PC-3 (cell line): ENCODE measurements around the gene ZYX. TPM values are rescaled to one million over a fixed set of nuclear protein-coding genes. Genes with fewer than 3 reads are reported as not detected.
"Not testable (repeated sequence)": the region's sequence is repeated elsewhere in the genome, so short reads cannot be mapped to it uniquely, and the experiment has no call there.

ENCODE experiments used
- ATAC-seq: fragments of 200-7000 bp; cut with Tn5 transposase; 2 replicates; pipeline ENCODE4 v1.9.1; 2020; ENCODE audit warnings: mild to moderate bottlenecking, moderate library complexity
- BruUV-seq: library from RNA; stranded (reverse); fragments of 400-500 nt; replicated peaks from 2 replicates; lab custom pipeline; 2021; lab: Mats Ljungman, UMichigan
- CTCF ChIA-PET: fragments of 300-600 bp; sonication (Branson Sonifier 250); formaldehyde crosslinking; loops from one replicate; lab custom pipeline; 2022; ENCODE audit warnings: antibody characterized with exemption; lab: Charles Lee
- POLR2A ChIA-PET: fragments of 300-600 bp; sonication (Branson Sonifier 250); formaldehyde crosslinking; loops from one replicate; lab custom pipeline; 2022; ENCODE audit warnings: antibody characterized with exemption; ENCODE audit not compliant: unreplicated experiment; lab: Charles Lee
- DNase-seq: peaks from one replicate; pipeline ENCODE4 v3.0.0-alpha.2; 2015
- H2AFZ ChIP-seq: fragments of 300-600 bp; sonication (generic); 2 replicates; pipeline ENCODE4 v1.6.0; 2016; ENCODE audit warnings: antibody characterized with exemption, low read length
- H3F3A ChIP-seq: fragments of 300-600 bp; sonication (generic); one replicate; pipeline ENCODE4 v1.6.0; 2017; ENCODE audit warnings: antibody characterized with exemption, low read length, control low read depth, mild to moderate bottlenecking; ENCODE audit not compliant: unreplicated experiment
- H3K27ac ChIP-seq: fragments of 300-600 bp; sonication (generic); 2 replicates; pipeline ENCODE4 v1.5.1; 2016; ENCODE audit warnings: mild to moderate bottlenecking, low read length
- H3K27me3 ChIP-seq: fragments of 300-600 bp; sonication (generic); 2 replicates; pipeline ENCODE4 v1.6.1; 2016; ENCODE audit warnings: low read length, mixed read lengths
- H3K36me3 ChIP-seq: fragments of 300-600 bp; sonication (generic); 2 replicates; pipeline ENCODE4 v1.6.1; 2016; ENCODE audit warnings: low read depth, mixed run types, low read length, mixed read lengths
- H3K4me1 ChIP-seq: fragments of 300-600 bp; sonication (generic); 2 replicates; pipeline ENCODE4 v1.5.1; 2016; ENCODE audit warnings: low read length; ENCODE audit not compliant: insufficient read depth
- H3K4me2 ChIP-seq: fragments of 300-600 bp; sonication (generic); 2 replicates; pipeline ENCODE4 v1.6.0; 2016; ENCODE audit warnings: low read length
- H3K4me3 ChIP-seq: fragments of 300-600 bp; sonication (generic); 2 replicates; pipeline ENCODE4 v1.5.1; 2016; ENCODE audit warnings: mild to moderate bottlenecking, low read length, mixed read lengths
- H3K79me2 ChIP-seq: fragments of 300-600 bp; sonication (generic); 2 replicates; pipeline ENCODE4 v1.6.1; 2017; ENCODE audit warnings: low read length, mixed read lengths
- H3K9ac ChIP-seq: fragments of 300-600 bp; sonication (generic); 2 replicates; pipeline ENCODE4 v1.6.0; 2016; ENCODE audit warnings: mild to moderate bottlenecking, low read length
- H3K9me2 ChIP-seq: fragments of 300-600 bp; sonication (generic); replicated peaks from 2 replicates; pipeline ENCODE4 v1.6.1; 2016; ENCODE audit warnings: mixed run types, low read length, mixed read lengths
- H3K9me3 ChIP-seq: fragments of 300-600 bp; sonication (generic); 2 replicates; pipeline ENCODE4 v1.6.1; 2016; ENCODE audit warnings: low read length, mixed read lengths
- H4K20me1 ChIP-seq: fragments of 300-600 bp; sonication (generic); 2 replicates; pipeline ENCODE4 v1.6.1; 2016; ENCODE audit warnings: low read length, mixed read lengths
- CTCF ChIP-seq: fragments of 300-600 bp; sonication (generic); conservative IDR thresholded peaks from 2 replicates; pipeline ENCODE4 v1.5.1; 2017; ENCODE audit warnings: antibody characterized with exemption, low read depth, mild to moderate bottlenecking, low read length
- EZH2 ChIP-seq: fragments of 300-600 bp; sonication (generic); IDR thresholded peaks from one replicate; pipeline ENCODE4 v1.6.1; 2017; ENCODE audit warnings: antibody characterized with exemption, mild to moderate bottlenecking, low read length; ENCODE audit not compliant: unreplicated experiment
- EZH2phosphoT487 ChIP-seq: fragments of 300-600 bp; sonication (generic); IDR thresholded peaks from 2 replicates; pipeline ENCODE4 v1.6.1; 2018; ENCODE audit warnings: mild to moderate bottlenecking, antibody characterized with exemption, low read length, borderline replicate concordance
- intact Hi-C: fragments of 100-400 bp; cut with micrococcal nuclease; formaldehyde crosslinking; loops from 2 replicates; pipeline ENCODE4 v1.9.0; 2023
- total RNA-seq: library from RNA; depleted of rRNA; stranded (reverse); fragments of >200 nt; gene quantifications from 2 replicates; pipeline ENCODE4 v1.2.3, GENCODE V29; 2014

Gene ZYX
- total RNA-seq, 1 experiment from 2014 or later, result 108 TPM

GRCh38 chr7:143399642-143400041 lies 18.5 kb downstream of the ZYX start:
- Histone ChIP-seq H3K9me3 (no peaks in the 10 kb centered on the region), H3K79me2 (no peaks in the 10 kb centered on the region), H3K9ac (no peak overlapping the region), H3K9me2 (no peaks in the 10 kb centered on the region), H3K4me2 (no peak overlapping the region), H3F3A (no peaks in the 10 kb centered on the region), H3K4me1 (no peaks in the 10 kb centered on the region), H2AFZ (no peak overlapping the region), H3K27ac (no peak overlapping the region), H4K20me1 (no peaks in the 10 kb centered on the region), H3K27me3 (no peaks in the 10 kb centered on the region), H3K36me3 (peaks cover 2% of the 10 kb centered on the region), H3K4me3 (no peak overlapping the region)
- DNase-seq (no peak), ATAC-seq (no peak)
- ChIA-PET POLR2A (no interaction called here), CTCF (interaction anchor here (0.5 kb wide), 1 partner anchor 30 kb away, joined by 4 read pairs; no protein-coding TSS in a partner anchor)
- BruUV-seq, result no TSS peak
- intact Hi-C loops, result no loop called here
- no peak for TF ChIP-seq CTCF
- TF ChIP-seq EZH2, result no peak
- no peak for TF ChIP-seq EZH2phosphoT487

DNA sequence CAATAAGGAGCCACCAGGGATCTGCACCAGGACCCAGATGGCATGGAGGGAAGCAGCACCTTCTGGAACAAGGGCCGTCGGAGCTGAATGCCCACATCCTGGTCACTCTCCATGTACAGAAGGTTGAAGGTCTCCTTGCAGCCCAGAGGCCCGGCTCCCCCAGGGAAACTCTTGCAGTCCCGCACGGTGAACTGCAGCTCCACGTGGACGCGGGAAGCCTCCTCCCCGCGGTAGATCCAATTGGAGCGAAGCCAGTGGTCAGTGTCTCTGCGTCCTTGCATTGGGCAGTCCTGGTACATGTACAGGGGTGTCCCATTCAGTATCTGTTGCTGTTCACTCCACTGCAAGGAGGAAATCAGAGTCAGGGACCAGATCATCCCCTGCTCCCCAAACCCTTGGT lies 20.1 kb downstream of the ZYX start:
- no peak overlapping the region for H3K4me2 ChIP-seq
- no peak for ATAC-seq
- no peaks in the 10 kb centered on the region for H3K9me2 ChIP-seq
- CTCF ChIA-PET, result no interaction called here
- H3K4me3 ChIP-seq, result no peak overlapping the region
- peaks cover 3% of the 10 kb centered on the region for H3K36me3 ChIP-seq
- no peaks in the 10 kb centered on the region for H3K9me3 ChIP-seq
- H4K20me1 ChIP-seq, result no peaks in the 10 kb centered on the region
- H3F3A ChIP-seq, result no peaks in the 10 kb centered on the region
- POLR2A ChIA-PET, result no interaction called here
- intact Hi-C loops, result no loop called here
- TF ChIP-seq EZH2, result no peak
- TF ChIP-seq CTCF, result no peak
- TF ChIP-seq EZH2phosphoT487, result no peak
- H3K27ac ChIP-seq, result no peak overlapping the region
- BruUV-seq, result no TSS peak
- no peak overlapping the region for H2AFZ ChIP-seq
- no peaks in the 10 kb centered on the region for H3K27me3 ChIP-seq
- H3K79me2 ChIP-seq, result peaks cover 3% of the 10 kb centered on the region; the same call in 1 of the 2 replicates
- DNase-seq, result no peak
- no peak overlapping the region for H3K9ac ChIP-seq
- H3K4me1 ChIP-seq, result no peaks in the 10 kb centered on the region

GRCh38 chr7:143402233-143402632 lies 21.1 kb downstream of the ZYX start:
- H3K4me2 ChIP-seq, H2AFZ ChIP-seq, POLR2A ChIA-PET, intact Hi-C loops, H3K9me3 ChIP-seq, H3K36me3 ChIP-seq, H3K27ac ChIP-seq, H3K9me2 ChIP-seq, ATAC-seq, H3F3A ChIP-seq, DNase-seq, H3K9ac ChIP-seq, H3K4me3 ChIP-seq, H3K27me3 ChIP-seq, CTCF ChIA-PET, H4K20me1 ChIP-seq, H3K4me1 ChIP-seq, BruUV-seq: not testable (repeated sequence)
- H3K79me2 ChIP-seq, result peaks cover 11% of the 10 kb centered on the region
